ENCODE results near the gene CLCN1.
A peak's percentile ranks its signal among the peaks of the same experiment; 100 is the strongest.

The CLCN1 gene

DNA sequence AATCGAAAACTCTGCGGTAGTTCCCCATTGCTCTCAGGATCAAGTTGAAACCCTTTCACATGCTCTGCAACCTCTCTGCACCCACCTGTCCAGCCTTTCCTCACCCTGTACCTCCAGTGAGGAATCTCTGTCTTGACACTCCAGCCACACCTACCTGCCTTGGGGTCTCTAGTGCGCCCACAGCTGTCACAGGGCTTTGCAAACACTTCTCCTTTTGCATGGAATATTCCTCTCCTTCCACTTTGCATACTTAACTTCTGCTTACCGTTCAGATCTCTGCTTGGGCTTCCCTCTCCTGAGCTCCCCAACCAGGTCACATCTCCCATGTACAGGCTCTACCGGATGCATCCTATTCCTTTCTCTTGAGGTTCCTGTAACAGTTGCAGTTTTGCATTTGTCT is 58.6 kb downstream of the CLCN1 start:
- Mint-ChIP-seq H3K36me3 (no peaks in the 10 kb centered on the region), H3K9me3 (no peaks in the 10 kb centered on the region), H3K4me1 (peaks cover 27 to 30% of the 10 kb centered on the region in 2 donors), H3K4me3 (no peak overlapping the region), H3K27me3 (no peaks in the 10 kb centered on the region), H3K27ac (no peak overlapping the region)
- ATAC-seq (replicated peaks) (no peak), DNase-seq (no peak)

DNA sequence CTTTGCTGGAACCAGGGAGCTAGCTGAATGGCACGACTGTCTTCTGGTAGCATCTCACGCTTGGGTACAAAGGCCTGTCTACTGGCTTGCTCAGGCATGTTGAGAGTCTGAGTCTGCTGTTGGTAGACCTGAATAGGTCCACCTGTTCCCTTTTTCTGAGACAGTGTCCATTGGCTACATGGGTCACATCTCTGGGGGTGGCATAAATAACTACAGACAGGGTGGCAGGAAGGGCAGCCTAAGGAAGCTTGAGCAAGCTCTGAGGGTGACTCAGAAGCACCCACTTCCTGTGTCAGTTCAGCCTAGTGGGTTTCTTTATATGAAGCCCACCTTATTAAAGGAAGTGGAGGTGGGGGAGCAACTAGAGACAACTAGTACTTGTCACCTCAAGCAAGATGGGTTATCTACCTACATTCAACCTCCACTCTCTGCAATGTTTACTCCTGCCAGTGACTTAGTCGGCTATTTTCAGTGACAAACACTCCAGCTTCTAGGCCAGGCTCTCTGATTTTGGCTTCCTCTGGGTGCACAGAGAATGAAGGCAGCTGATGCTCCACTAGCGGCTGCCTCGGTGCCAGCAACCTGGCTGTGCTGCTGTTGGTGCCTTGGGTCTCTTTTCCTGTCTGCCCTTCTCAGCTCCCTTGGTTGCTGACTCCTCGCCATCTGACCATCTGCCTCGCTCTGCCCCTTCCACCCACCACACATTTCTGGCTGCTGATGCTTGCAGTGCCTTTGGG is 59.6 kb downstream of the CLCN1 start:
- H3K9me3 Mint-ChIP-seq: no peaks in the 10 kb centered on the region
- no peak overlapping the region for H3K27ac Mint-ChIP-seq
- no peak overlapping the region for H3K4me3 Mint-ChIP-seq
- H3K27me3 Mint-ChIP-seq: no peaks in the 10 kb centered on the region
- no peaks in the 10 kb centered on the region for H3K36me3 Mint-ChIP-seq
- ATAC-seq (replicated peaks) (peak; percentile 36 to 49), DNase-seq (no peak)
- peaks cover 31 to 36% of the 10 kb centered on the region in 2 donors for H3K4me1 Mint-ChIP-seq

DNA sequence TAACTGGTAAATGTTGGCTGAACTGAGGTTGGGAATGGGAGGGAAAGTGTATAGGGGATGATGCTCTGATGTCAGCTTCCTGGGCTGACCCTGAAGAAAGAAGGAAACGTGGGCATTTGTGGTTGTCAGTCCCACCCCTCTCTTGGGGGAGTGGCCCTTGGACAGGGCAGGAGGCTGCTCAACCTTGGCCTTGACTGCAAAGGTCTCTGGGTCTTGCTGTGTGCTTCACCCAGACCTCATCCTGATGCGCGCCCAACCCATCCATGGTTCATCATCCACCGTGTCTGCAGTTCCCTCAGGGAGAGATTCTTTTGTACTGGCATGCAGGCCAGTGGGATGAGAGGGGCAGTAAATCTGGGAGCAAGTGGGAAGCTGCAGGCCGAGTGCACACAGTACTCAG is 60.5 kb downstream of the CLCN1 start:
- no peak overlapping the region for H3K27ac Mint-ChIP-seq
- H3K4me3 Mint-ChIP-seq: no peak overlapping the region
- no peaks in the 10 kb centered on the region for H3K9me3 Mint-ChIP-seq
- no peak for DNase-seq
- no peaks in the 10 kb centered on the region for H3K36me3 Mint-ChIP-seq
- peaks cover 31 to 36% of the 10 kb centered on the region in 2 donors for H3K4me1 Mint-ChIP-seq
- no peaks in the 10 kb centered on the region for H3K27me3 Mint-ChIP-seq
- ATAC-seq (replicated peaks): no peak

GRCh38 chr7:143379611-143380259 is 63.8 kb downstream of the CLCN1 start:
- Mint-ChIP-seq H3K4me1 (peaks cover 19 to 35% of the 10 kb centered on the region in 2 donors), H3K4me3 (peak overlapping the region; percentile 79 to 83)
- no peak for DNase-seq

GRCh38 chr7:143380260-143380645 is 64.3 kb downstream of the CLCN1 start:
- peaks cover 0 to 2% of the 10 kb centered on the region in 2 donors for H3K36me3 Mint-ChIP-seq
- H3K27me3 Mint-ChIP-seq: no peaks in the 10 kb centered on the region
- DNase-seq (peak; percentile 79), ATAC-seq (replicated peaks) (peak; percentile 69)
- H3K4me3 Mint-ChIP-seq: peak overlapping the region; percentile 79 to 83
- H3K4me1 Mint-ChIP-seq: peaks cover 16 to 30% of the 10 kb centered on the region in 2 donors
- H3K9me3 Mint-ChIP-seq: no peaks in the 10 kb centered on the region
- peak overlapping the region; percentile 82 for H3K27ac Mint-ChIP-seq

More at GRCh38 chr7:143379611-143380259, 63.8 kb downstream of the CLCN1 start:
- ATAC-seq (replicated peaks): peak in 1 of 2 donors; percentile 1
- Mint-ChIP-seq H3K27me3 (no peaks in the 10 kb centered on the region), H3K27ac (peak overlapping the region; percentile 82), H3K36me3 (peaks cover 0 to 2% of the 10 kb centered on the region in 2 donors), H3K9me3 (no peaks in the 10 kb centered on the region)

GRCh38 chr7:143380646-143381426 is 64.9 kb downstream of the CLCN1 start, which contains the start of gene ZYX:
TSS of gene ZYX (plus strand) at chr7:143381345. CDS start at chr7:143381572, 227 bp downstream.
- no peaks in the 10 kb centered on the region for H3K27me3 Mint-ChIP-seq
- peak; percentile 81 for DNase-seq
- peaks cover 0 to 2% of the 10 kb centered on the region in 2 donors for H3K36me3 Mint-ChIP-seq
- H3K4me1 Mint-ChIP-seq: peaks cover 12 to 26% of the 10 kb centered on the region in 2 donors
- H3K27ac Mint-ChIP-seq: peak within 1 kb of the TSS; percentile 82
- H3K4me3 Mint-ChIP-seq: peak within 1 kb of the TSS; percentile 79 to 83
- peak; percentile 81 to 85 for ATAC-seq (replicated peaks)
- H3K9me3 Mint-ChIP-seq: no peaks in the 10 kb centered on the region

GRCh38 chr7:143381427-143382125 is 65.7 kb downstream of the CLCN1 start:
- Mint-ChIP-seq H3K4me1 (peaks cover 11 to 26% of the 10 kb centered on the region in 2 donors), H3K27ac (peak overlapping the region; percentile 7), H3K4me3 (peak overlapping the region; percentile 71 to 79), H3K9me3 (no peaks in the 10 kb centered on the region), H3K36me3 (peaks cover 0 to 2% of the 10 kb centered on the region in 2 donors), H3K27me3 (no peaks in the 10 kb centered on the region)
- no peak for DNase-seq
- ATAC-seq (replicated peaks): peak; percentile 4 to 14

- peak overlapping the region; percentile 71 to 79 for H3K4me3 Mint-ChIP-seq
Observed at GRCh38 chr7:143382126-143382790, 66.3 kb downstream of the CLCN1 start.

GRCh38 chr7:143382791-143383641 is 67.1 kb downstream of the CLCN1 start:
- ATAC-seq (replicated peaks) (no peak), DNase-seq (no peak)
- peaks cover 12 to 26% of the 10 kb centered on the region in 2 donors for H3K4me1 Mint-ChIP-seq
- peaks cover 0 to 2% of the 10 kb centered on the region in 2 donors for H3K36me3 Mint-ChIP-seq
- no peaks in the 10 kb centered on the region for H3K27me3 Mint-ChIP-seq
- peak overlapping the region; percentile 71 to 79 for H3K4me3 Mint-ChIP-seq
- no peak overlapping the region for H3K27ac Mint-ChIP-seq
- no peaks in the 10 kb centered on the region for H3K9me3 Mint-ChIP-seq

More at GRCh38 chr7:143382126-143382790, 66.3 kb downstream of the CLCN1 start:
- Mint-ChIP-seq H3K9me3 (no peaks in the 10 kb centered on the region), H3K27ac (peak overlapping the region; percentile 7), H3K36me3 (peaks cover 0 to 2% of the 10 kb centered on the region in 2 donors), H3K4me1 (peaks cover 11 to 26% of the 10 kb centered on the region in 2 donors), H3K27me3 (no peaks in the 10 kb centered on the region)
- ATAC-seq (replicated peaks): no peak
- DNase-seq: no peak

DNA sequence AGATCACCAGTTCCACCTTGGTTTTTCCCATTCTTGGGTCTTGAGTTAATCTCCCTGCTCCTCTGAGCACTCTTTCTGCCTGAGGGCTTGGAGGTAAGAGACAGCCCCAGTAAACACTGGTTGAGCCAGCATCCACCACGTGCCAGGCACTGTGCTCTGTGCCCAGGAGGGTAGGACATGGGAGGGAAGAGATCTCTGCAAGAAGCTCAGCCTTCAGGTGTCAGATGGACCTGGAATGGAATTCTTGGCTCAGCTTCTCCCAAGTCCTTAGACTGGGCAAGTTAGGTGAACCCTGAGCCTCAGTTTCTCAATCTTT is 67.7 kb downstream of the CLCN1 start:
- Mint-ChIP-seq H3K4me3 (no peak overlapping the region), H3K27me3 (no peaks in the 10 kb centered on the region), H3K36me3 (peaks cover 0 to 2% of the 10 kb centered on the region in 2 donors), H3K27ac (no peak overlapping the region), H3K4me1 (peaks cover 12 to 26% of the 10 kb centered on the region in 2 donors), H3K9me3 (no peaks in the 10 kb centered on the region)
- no peak for DNase-seq
- ATAC-seq (replicated peaks): no peak

GRCh38 chr7:143384148-143384547 is 68.2 kb downstream of the CLCN1 start:
- Mint-ChIP-seq H3K4me1 (peaks cover 12 to 24% of the 10 kb centered on the region in 2 donors), H3K27ac (no peak overlapping the region), H3K9me3 (no peaks in the 10 kb centered on the region), H3K4me3 (no peak overlapping the region), H3K36me3 (peaks cover 1 to 2% of the 10 kb centered on the region in 2 donors), H3K27me3 (no peaks in the 10 kb centered on the region)
- ATAC-seq (replicated peaks) (no peak), DNase-seq (no peak)

DNA sequence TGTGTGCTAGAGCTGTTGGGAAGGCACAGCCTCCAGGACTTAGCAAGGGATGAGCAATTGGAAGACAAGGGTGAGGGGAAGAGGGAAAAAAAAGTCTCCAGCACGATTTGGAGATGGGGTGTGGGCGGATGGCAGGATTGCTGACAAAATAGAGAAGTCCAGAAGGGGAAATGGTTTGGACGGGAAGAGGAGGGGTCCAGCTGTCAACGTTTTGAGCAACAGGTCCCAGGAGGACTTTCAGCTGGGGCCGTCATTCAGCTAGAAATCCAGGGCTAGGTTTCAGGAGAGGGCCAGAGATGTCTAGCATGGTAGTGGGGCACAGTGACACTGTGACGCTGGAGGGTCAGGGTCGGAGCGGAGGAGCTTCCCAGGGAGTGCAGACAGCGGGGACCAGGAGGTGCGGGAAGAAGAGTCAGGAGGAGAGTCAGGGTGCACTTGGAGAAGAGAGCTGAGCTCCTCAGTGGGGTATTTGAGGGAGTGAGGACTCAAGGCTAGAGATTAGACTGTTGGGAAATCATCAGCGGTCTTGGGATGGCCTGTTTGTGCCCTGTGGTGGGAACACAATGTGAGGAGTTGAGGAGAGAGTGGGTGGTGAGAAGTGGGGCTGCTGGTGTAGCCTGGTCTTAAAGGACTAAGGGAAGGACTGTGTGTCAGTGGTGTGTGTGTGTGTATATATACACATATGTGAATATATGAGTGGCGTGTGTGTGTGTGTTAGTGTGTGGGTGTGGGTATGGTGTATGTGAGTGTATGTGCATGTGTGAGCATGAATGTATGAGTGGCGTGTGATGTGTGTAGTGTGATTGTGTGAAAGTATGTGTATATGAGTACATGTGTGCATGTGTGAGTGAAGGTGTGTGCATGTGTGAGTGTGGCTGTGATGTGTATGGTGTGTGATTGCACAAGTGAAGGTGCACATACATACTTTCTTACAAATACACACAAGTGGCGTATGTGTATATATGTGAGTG is 69.0 kb downstream of the CLCN1 start:
- Mint-ChIP-seq H3K27ac (no peak overlapping the region), H3K27me3 (no peaks in the 10 kb centered on the region), H3K4me1 (peaks cover 5 to 16% of the 10 kb centered on the region in 2 donors), H3K4me3 (no peak overlapping the region), H3K9me3 (no peaks in the 10 kb centered on the region), H3K36me3 (peaks cover 5 to 9% of the 10 kb centered on the region in 2 donors)
- ATAC-seq (replicated peaks) (no peak), DNase-seq (no peak)

All from stimulated activated naive B cell treated with anti-CD40 and anti-IgM and Interleukin-4, amounts not matched to agents 10 μg/mL and 1 μg/mL and 100 μg/mL, for 72 hours (primary cell).